GM12892 (cell line): ENCODE results near the gene SORBS2.
"Not testable (repeated sequence)": the region's sequence is repeated elsewhere in the genome, so short reads cannot be mapped to it uniquely, and the experiment has no call there.

ENCODE experiments used
- DNase-seq: peaks from one replicate; pipeline ENCODE4 v3.0.0; 2011; ENCODE audit not compliant: insufficient read length
- FAIRE-seq: peaks from 2 replicates; lab custom pipeline; 2011; peaks lifted over from hg19 to GRCh38; lab: Jason Lieb, UNC
- POLR2A ChIP-seq: IDR thresholded peaks from 2 replicates; pipeline ENCODE4 v1.6.1; 2011; ENCODE audit warnings: low read depth, low read length, control low read depth
- POLR2AphosphoS5 ChIP-seq: IDR thresholded peaks from 2 replicates; pipeline ENCODE4 v1.6.1; 2011; ENCODE audit warnings: low read depth, low read length, control low read depth
- TAF1 ChIP-seq: IDR thresholded peaks from 2 replicates; pipeline ENCODE4 v1.6.1; 2011; ENCODE audit warnings: low read depth, mild to moderate bottlenecking, control low read depth, low read length, borderline replicate concordance

The SORBS2 gene

DNA sequence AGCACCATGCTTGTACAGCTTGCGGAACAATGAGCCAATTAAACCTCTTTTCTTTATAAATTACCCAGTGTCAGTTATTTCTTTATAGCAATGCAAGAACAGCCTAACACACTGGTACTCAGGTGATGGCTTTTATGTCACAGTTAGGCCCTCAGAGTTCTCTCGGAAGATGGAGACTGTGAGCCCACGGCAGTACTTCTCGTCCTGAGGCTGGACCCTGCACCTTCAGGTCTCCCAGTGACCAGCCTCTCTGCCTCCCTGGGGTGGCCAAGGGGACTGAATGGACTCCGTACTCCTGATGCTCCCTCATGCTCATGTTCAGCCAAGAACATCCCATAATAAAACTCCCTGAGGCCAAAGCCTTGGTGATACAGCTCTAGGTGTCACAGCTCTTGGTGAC lies 251.7 kb downstream of the SORBS2 start:
- FAIRE-seq = no peak
- TF ChIP-seq POLR2A = no peak

DNA sequence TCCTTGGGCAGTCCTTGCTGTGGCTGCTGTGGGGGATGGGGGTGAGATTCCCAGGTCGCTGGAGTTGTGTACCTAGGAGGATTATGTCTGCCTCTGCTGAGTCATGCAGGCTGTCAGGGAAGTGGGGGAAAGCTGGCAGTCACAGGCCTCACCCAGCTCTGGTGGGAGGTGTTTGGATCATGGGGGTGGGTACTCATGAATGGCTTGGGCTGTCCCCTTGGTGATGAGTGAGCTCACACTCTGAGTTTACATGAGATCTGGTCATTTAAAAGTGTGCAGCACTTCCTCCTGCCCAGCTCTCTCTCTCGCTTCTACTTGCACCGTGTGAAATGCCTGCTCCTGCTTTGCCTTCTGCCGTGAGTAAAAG lies 252.1 kb downstream of the SORBS2 start:
- TF ChIP-seq TAF1 (no peak), POLR2AphosphoS5 (no peak), POLR2A (no peak)
- no peak for DNase-seq
- no peak for FAIRE-seq

More for the DNA sequence above, 251.7 kb downstream of the SORBS2 start:
- no peak for DNase-seq

DNA sequence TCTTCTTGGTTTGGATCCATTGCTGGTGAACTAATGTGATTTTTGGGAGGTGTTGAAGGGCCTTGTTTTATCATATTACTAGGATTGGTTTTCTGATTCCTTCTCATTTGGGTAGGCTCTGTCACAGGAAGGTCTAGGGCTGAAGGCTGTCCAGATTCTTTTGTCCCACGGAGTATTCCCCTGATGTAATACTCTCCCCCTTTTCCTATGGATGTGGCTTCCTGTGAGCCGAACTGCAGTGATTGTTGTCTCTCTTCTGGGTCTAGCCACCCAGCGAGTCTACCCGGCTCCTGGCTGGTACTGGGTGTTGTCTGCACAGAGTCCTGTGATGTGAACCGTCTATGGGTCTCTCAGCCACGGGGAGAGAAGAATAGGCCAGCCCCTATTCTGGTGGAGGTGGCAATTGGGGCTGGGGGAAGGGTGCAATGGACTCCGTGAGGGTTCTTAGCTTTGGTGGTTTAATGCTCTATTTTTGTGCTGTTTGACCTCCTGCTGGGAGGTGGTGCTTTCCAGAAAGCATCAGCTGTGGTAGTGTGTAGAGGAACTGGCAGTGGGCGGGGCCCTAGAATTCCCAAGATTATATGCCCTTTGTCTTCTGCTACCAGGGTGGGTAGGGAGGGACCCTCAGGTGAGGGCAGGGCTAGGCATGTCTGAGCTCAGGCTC lies 252.6 kb downstream of the SORBS2 start:
- not testable (repeated sequence) for FAIRE-seq, DNase-seq

DNA sequence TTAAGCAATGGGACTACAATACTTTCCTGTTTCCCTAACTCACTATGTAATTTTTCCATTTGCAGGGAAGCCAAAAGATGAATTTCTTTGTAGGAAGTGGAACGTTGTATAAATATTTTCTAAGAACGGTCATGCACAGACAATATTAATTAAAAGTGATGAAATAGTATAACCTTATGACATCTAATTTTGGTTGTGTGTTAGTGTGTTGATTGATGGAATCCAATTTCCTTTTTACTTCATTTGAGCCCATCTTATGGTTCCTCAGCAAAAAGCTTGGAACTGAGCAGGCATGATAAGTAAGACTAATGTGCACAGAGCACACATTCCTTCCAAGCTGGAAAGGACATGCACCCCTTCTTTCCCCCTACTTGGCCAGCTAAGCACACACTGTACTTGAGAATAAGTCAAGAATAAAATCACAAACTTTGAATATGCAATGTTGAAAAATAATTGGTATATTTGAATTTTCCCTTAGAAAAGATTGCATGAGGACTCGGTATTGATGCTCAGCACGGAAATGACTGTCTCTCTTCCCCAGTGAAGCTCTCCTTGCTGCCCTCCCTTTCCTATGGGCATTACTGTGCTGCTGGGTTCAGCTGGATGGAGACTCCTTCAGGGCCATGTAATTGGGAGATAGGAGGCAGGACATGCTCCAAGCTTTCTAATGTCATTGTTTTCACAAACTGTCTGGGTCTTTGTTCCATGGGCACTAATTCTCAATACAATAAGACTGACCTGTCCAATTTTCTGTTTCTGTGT lies 257.4 kb downstream of the SORBS2 start:
- TF ChIP-seq POLR2AphosphoS5 (no peak), TAF1 (no peak), POLR2A (no peak)
- DNase-seq (no peak), FAIRE-seq (no peak)

DNA sequence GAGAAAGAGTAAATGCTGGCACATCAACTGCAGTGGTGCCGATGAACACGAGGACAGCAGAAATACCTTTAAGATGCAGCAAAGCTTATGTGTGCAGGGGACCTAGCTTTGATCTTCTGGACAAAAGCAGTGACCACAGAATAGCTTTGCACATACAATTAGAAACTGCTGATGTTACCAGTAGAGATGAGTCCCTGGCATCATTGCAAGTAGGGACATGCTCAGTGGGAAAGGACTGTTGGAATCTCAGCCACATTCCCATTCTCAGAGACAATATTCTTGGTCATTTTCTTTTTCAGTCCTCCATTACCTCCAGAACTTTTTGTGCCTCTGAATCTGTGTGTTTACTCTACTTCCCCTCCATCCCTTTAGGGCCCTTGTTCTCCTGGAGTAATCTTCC lies 259.7 kb downstream of the SORBS2 start:
- TF ChIP-seq POLR2AphosphoS5 (no peak), TAF1 (no peak), POLR2A (no peak)
- DNase-seq (no peak), FAIRE-seq (no peak)

DNA sequence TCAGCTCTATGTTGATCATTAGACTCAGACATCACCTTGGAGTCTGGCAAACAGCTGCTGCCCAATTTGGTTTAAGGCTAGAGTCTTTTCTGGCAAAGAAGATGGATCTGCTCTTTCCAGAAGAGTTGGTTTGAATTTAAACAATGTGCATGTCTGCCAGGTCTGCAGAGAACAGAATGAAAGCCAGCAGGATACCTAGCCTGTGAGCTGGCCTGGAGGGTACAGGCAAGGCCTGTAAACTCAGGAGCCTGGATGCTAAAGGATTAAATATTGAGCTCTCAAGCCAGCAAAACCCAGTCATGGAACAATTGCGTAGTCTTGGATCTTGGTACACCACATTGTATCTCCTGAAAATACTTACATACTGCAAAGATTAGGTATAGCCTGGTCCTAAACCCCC lies 261.1 kb downstream of the SORBS2 start:
- no peak for TF ChIP-seq POLR2AphosphoS5
- DNase-seq = no peak
- no peak for FAIRE-seq

DNA sequence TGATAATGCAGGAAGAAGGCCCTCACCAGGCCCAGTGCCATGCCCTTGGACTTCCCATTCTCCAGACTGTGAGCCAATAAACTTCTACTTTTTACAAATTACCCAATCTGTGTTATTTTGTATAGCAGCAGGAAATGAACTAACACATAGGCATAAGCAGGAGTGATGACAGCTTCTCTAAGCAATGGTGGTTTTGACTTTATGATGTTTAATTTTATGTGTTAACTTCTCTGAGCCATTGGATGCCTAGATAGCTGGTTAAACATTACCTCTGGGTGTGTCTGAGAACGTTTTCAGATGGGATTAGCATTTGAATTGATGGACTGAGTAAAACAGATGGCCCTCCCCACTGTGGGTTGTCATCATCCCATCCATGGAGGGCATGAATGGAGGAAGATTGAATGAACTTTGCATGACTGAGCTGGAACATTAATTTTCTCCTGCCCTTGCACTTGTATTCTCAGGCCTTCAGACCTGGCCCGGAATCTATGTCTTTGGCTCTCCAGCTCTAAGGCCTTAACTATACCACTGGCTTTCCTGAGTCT lies 262.8 kb downstream of the SORBS2 start:
- FAIRE-seq = no peak
- DNase-seq = no peak
- TF ChIP-seq POLR2AphosphoS5 (no peak), POLR2A (no peak), TAF1 (no peak)

DNA sequence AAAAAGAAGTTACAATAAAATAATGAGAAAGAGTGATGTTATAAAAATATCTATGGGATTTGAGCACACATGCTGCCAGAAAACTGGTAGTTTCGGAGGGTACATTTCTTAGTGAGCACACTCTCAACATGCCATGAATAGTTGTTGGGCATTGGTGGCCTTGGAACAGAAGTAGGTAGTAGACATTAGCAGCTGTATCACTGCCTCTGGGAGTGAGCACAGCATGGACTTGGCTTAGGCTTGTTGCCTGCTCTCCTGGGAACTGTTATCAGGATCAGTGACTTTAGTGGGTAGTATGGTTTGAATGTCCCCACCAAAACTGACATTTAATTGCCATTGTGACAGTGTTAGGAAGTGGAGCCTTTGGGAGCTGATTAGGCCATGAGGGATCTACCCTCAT lies 263.4 kb downstream of the SORBS2 start:
- TF ChIP-seq POLR2A (no peak), POLR2AphosphoS5 (no peak), TAF1 (no peak)
- no peak for FAIRE-seq

DNA sequence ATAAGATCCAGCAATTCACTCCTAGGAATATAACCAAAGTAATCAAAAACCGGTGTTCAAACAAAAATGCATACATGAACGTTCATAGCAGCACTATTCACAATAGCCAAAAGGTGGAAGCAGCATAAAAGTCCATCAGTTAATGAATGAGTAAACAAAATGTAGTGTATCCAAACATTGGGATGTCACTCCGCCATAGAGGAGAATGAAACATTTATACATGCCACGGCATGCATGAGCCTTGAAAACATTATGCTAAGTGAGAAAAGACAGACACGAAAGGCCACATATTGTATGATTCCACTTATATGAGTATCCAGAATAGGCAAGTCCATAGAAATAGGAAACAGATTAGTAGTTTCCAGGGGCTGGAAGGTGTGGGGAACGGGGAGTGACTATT lies 265.7 kb downstream of the SORBS2 start:
- DNase-seq (no peak), FAIRE-seq (peak; percentile 48)
- TF ChIP-seq TAF1 (no peak), POLR2A (no peak), POLR2AphosphoS5 (no peak)

More for the DNA sequence above, 263.4 kb downstream of the SORBS2 start:
- DNase-seq = no peak

DNA sequence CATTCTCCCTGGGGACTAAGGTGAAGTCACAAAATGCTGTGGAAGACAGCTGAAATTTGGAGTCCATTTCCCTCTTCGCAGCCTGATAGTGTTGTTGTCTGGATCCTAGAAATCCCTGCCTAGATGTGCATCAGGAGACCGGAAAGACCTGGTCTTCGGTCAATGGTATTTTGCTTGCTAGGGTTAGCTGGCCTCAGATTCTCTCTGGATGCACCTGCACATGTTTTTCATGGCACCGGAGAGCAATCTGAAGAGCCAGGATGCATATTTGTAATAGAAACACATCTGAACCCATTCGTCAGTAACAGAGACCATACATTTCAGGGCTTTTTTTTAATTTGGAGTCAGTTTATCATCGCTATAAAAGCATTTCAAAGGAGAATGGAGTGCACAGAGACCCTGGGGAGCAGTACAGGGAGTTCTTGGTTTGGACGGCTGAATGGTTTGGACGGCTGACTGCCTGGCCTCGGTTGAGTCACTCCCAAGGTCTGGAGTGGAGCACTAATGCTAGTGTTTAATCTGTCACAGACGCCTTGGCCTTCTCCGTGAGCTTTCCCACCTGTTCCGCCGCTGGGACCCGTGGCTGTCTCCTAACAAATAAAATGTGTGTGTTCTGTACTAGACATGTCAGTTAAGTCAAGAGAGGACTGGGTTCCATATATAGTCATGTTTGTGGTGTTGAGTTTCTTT lies 269.2 kb downstream of the SORBS2 start:
- FAIRE-seq = no peak
- DNase-seq = no peak
- TF ChIP-seq TAF1 (no peak), POLR2A (no peak), POLR2AphosphoS5 (no peak)

DNA sequence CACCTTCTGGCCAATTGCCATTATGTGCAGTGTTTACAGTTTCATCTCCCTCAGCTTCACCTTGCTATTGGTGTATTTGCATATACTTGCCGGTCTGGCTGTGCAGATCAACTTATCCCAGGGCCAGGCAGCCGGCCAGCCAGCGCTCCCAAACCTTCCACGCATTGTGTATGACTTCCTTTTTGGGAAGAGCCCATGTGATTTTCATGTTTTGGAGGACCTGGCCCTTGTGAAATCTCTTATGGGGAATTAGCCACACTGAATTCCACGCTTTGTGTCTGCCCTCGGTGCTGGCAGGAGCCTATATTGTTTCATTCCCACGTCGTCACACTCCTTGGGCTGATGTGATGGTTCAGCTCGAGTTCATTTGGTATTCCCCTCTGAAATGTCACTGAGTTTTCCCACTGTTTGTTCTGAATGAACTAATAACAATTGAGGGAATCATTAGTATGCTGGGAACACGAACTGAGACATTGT lies 270.7 kb downstream of the SORBS2 start:
- TF ChIP-seq POLR2A (no peak), TAF1 (no peak), POLR2AphosphoS5 (no peak)
- no peak for DNase-seq
- FAIRE-seq = no peak

DNA sequence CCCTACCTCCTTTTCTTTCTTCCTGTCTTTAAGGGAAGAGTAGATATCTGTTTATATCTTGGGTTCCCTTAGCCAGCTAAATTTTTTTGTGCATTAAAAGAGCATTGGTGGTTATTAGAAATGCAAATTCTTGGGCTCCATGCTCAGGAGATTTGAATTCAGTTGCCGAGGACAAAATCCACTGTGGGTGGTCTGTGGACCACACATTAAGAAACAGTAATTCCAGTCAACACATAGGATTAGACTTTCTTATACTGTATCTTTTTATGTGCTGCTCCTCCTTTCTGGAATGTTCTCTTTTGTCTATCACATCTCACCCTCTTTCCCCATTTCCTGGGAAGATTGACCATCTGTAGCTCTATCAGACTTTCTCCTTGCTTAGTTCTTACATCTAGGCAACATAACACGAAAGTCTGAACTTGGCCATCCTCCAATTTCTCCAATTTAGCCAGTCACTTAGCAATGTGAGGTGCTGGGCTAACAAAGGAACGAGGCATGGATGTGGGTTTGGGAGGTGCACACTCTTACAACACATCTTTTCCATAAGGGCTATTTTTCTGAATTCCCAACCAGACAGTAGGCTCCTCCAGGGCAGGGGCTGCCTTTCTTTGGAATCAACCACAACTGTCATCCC lies 271.4 kb downstream of the SORBS2 start:
- FAIRE-seq = no peak
- TF ChIP-seq POLR2A (no peak), TAF1 (no peak), POLR2AphosphoS5 (no peak)
- DNase-seq = no peak

DNA sequence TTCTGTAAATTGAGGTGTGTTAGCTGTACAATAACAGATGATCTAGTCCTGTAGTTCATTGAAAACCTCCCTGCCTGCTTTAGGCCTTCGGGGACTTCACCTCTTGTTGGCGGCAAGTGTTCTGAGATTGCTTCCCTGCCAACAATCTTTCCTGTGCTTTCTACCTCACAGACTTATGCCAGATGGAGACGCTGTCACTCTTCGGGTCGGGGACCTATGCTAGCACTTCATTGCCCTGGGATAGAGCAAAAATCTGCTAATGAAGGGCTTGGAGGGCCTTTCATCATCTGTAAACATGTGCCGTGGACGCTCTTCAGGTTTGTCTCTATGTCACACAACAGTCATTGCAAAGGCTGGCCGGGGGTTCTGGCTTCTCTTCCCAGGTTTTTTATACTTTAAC lies 272.0 kb downstream of the SORBS2 start:
- FAIRE-seq = no peak
- DNase-seq = no peak
- TF ChIP-seq POLR2AphosphoS5 = no peak
- no peak for TF ChIP-seq POLR2A
- TF ChIP-seq TAF1 = no peak
